ENCODE data around the gene KCNK15.

The KCNK15 gene

GRCh38 chr20:44787299-44787698 lies 41.6 kb downstream of the KCNK15 start:
- no peaks in the 10 kb centered on the region for H3K9me3 ChIP-seq (ENCODE audit: control insufficient read depth, insufficient read depth, low read length)
- WGBS (ENCODE audit: insufficient coverage, insufficient read length) = no CpG with 5 or more reads among the region's 7 CpGs
- no peak overlapping the region for H3K4me3 ChIP-seq (ENCODE audit: low read length)
- H3K36me3 ChIP-seq (ENCODE audit: control insufficient read depth, insufficient read depth, low read length) = no peaks in the 10 kb centered on the region
- DNase-seq (ENCODE audit: low read depth, low spot score) = no peak
- H3K27me3 ChIP-seq (ENCODE audit: control insufficient read depth, insufficient read depth, low read length) = no peaks in the 10 kb centered on the region
- peaks cover 16% of the 10 kb centered on the region for H3K4me1 ChIP-seq (ENCODE audit: control insufficient read depth, insufficient read depth, low read length)
- H3K27ac ChIP-seq (ENCODE audit: low read length) = no peak overlapping the region

GRCh38 chr20:44788706-44789456 lies 43.2 kb downstream of the KCNK15 start:
- DNase-seq (ENCODE audit: low read depth, low spot score) = no peak
- H3K36me3 ChIP-seq (ENCODE audit: control insufficient read depth, insufficient read depth, low read length) = no peaks in the 10 kb centered on the region
- no peak overlapping the region for H3K27ac ChIP-seq (ENCODE audit: low read length)
- no peaks in the 10 kb centered on the region for H3K27me3 ChIP-seq (ENCODE audit: control insufficient read depth, insufficient read depth, low read length)
- whole genome bisulfite sequencing (ENCODE audit: insufficient coverage, insufficient read length) = no CpG with 5 or more reads among the region's 10 CpGs
- no peaks in the 10 kb centered on the region for H3K9me3 ChIP-seq (ENCODE audit: control insufficient read depth, insufficient read depth, low read length)
- peaks cover 16% of the 10 kb centered on the region for H3K4me1 ChIP-seq (ENCODE audit: control insufficient read depth, insufficient read depth, low read length)
- H3K4me3 ChIP-seq (ENCODE audit: low read length) = no peak overlapping the region

- WGBS (ENCODE audit: insufficient coverage, insufficient read length) = no CpG with 5 or more reads among the region's 11 CpGs
- H3K27ac ChIP-seq (ENCODE audit: low read length) = no peak overlapping the region
Measured at GRCh38 chr20:44790638-44791393, 45.2 kb downstream of the KCNK15 start.

DNA sequence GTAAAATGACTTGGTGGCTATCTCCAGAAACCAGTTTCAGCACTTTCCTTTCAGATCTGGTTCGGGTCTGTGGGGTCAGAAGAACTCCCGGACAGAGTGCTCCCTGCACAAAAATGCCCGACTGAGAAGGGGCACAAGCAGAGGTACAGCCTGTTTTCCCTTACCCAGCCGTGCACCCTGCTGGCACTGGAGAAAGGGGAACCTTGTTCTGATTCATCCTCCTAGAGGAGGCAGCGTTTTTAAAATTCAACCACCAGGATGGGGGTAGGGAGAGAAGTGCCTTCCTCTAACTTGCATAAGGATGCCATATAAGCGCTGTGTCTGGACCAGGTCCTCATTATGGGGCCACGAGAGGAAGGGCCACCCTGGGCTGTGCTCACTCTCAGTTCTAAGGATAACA lies 47.1 kb downstream of the KCNK15 start:
- WGBS (ENCODE audit: insufficient coverage, insufficient read length) = no CpG with 5 or more reads among the region's 7 CpGs
- DNase-seq (ENCODE audit: low read depth, low spot score) = no peak
- no peaks in the 10 kb centered on the region for H3K36me3 ChIP-seq (ENCODE audit: control insufficient read depth, insufficient read depth, low read length)
- no peak overlapping the region for H3K27ac ChIP-seq (ENCODE audit: low read length)
- H3K4me3 ChIP-seq (ENCODE audit: low read length) = no peak overlapping the region
- no peaks in the 10 kb centered on the region for H3K27me3 ChIP-seq (ENCODE audit: control insufficient read depth, insufficient read depth, low read length)
- H3K4me1 ChIP-seq (ENCODE audit: control insufficient read depth, insufficient read depth, low read length) = peaks cover 9% of the 10 kb centered on the region
- no peaks in the 10 kb centered on the region for H3K9me3 ChIP-seq (ENCODE audit: control insufficient read depth, insufficient read depth, low read length)

More at GRCh38 chr20:44790638-44791393, 45.2 kb downstream of the KCNK15 start:
- H3K4me3 ChIP-seq (ENCODE audit: low read length) = no peak overlapping the region; the same call in 1 of the 2 replicates
- no peaks in the 10 kb centered on the region for H3K36me3 ChIP-seq (ENCODE audit: control insufficient read depth, insufficient read depth, low read length)
- no peaks in the 10 kb centered on the region for H3K9me3 ChIP-seq (ENCODE audit: control insufficient read depth, insufficient read depth, low read length)
- peaks cover 6% of the 10 kb centered on the region for H3K4me1 ChIP-seq (ENCODE audit: control insufficient read depth, insufficient read depth, low read length)
- no peak for DNase-seq (ENCODE audit: low read depth, low spot score)
- no peaks in the 10 kb centered on the region for H3K27me3 ChIP-seq (ENCODE audit: control insufficient read depth, insufficient read depth, low read length)

DNA sequence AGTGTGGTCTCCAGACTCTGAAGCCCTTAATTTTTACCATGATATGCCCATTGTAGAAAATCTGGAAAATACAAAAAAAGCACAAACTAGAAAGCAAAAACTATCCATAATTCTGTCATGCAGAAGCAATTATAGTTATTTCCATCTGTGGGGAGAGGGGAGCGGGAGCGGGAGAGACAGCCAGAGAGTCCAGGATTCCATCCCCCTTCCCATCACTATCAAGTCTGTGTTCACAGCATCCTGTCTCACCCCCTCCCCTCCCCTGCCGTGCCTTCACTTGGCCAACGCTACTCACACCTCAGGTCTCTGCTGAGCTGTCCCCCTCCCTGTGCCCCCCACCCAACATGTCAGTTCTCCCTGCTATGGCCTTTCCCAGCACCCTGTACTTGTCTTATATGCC lies 50.2 kb downstream of the KCNK15 start:
- no peak for DNase-seq (ENCODE audit: low read depth, low spot score)
- H3K4me3 ChIP-seq (ENCODE audit: low read length) = no peak overlapping the region
- no peaks in the 10 kb centered on the region for H3K9me3 ChIP-seq (ENCODE audit: control insufficient read depth, insufficient read depth, low read length)
- no peaks in the 10 kb centered on the region for H3K27me3 ChIP-seq (ENCODE audit: control insufficient read depth, insufficient read depth, low read length)
- H3K4me1 ChIP-seq (ENCODE audit: control insufficient read depth, insufficient read depth, low read length) = peaks cover 8% of the 10 kb centered on the region
- WGBS (ENCODE audit: insufficient coverage, insufficient read length) = no CpG with 5 or more reads among the region's 4 CpGs
- H3K36me3 ChIP-seq (ENCODE audit: control insufficient read depth, insufficient read depth, low read length) = no peaks in the 10 kb centered on the region
- H3K27ac ChIP-seq (ENCODE audit: low read length) = no peak overlapping the region

DNA sequence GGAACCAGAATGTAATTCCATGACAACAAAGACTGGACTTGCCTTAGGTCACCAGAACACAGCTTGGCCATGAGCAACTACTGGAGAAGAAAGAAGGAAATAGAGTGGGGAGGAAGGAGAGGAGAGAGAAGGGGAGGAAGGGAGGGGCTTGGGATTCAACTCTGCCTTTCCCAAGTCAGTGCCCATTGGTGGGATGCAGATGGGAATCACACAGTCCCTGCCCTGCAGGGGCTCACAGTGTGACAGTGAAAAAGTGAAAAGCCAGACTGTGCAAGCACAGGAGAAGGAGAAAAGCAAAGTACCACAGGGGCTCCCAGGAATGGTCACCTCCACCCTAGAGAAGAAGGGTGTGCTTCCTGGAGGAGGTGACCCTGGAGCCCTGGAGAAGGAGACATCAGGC lies 50.6 kb downstream of the KCNK15 start:
- Histone ChIP-seq H3K36me3 (ENCODE audit: control insufficient read depth, insufficient read depth, low read length) (no peaks in the 10 kb centered on the region), H3K4me3 (ENCODE audit: low read length) (no peak overlapping the region), H3K27me3 (ENCODE audit: control insufficient read depth, insufficient read depth, low read length) (no peaks in the 10 kb centered on the region), H3K9me3 (ENCODE audit: control insufficient read depth, insufficient read depth, low read length) (no peaks in the 10 kb centered on the region), H3K27ac (ENCODE audit: low read length) (no peak overlapping the region), H3K4me1 (ENCODE audit: control insufficient read depth, insufficient read depth, low read length) (peaks cover 8% of the 10 kb centered on the region)
- no peak for DNase-seq (ENCODE audit: low read depth, low spot score)

GRCh38 chr20:44796758-44797457 lies 51.2 kb downstream of the KCNK15 start:
- Histone ChIP-seq H3K9me3 (ENCODE audit: control insufficient read depth, insufficient read depth, low read length) (no peaks in the 10 kb centered on the region), H3K27ac (ENCODE audit: low read length) (no peak overlapping the region), H3K36me3 (ENCODE audit: control insufficient read depth, insufficient read depth, low read length) (no peaks in the 10 kb centered on the region), H3K4me1 (ENCODE audit: control insufficient read depth, insufficient read depth, low read length) (peaks cover 8% of the 10 kb centered on the region), H3K27me3 (ENCODE audit: control insufficient read depth, insufficient read depth, low read length) (no peaks in the 10 kb centered on the region), H3K4me3 (ENCODE audit: low read length) (no peak overlapping the region)
- no peak for DNase-seq (ENCODE audit: low read depth, low spot score)
- no CpG with 5 or more reads among the region's 3 CpGs for WGBS (ENCODE audit: insufficient coverage, insufficient read length)

DNA sequence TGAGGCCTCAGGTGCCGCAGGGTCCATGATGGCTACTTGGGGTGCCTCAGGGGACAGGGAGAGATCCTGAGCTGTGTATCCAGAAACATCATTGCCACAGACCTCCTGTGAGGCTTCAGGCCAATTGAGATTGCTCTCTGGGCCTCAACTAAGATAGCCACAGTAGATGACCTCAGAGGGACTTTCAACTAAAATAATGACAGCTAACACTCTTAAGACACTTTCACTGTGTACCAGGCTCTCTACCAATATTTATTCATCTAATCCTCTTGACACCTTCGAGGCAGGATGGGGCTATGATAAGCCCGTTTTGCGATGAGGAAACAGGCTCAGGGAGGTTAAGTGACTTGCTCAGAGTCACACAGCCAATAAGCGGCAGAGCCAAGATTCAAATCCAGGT lies 54.0 kb downstream of the KCNK15 start:
- no CpG with 5 or more reads among the region's 5 CpGs for WGBS (ENCODE audit: insufficient coverage, insufficient read length)
- Histone ChIP-seq H3K27me3 (ENCODE audit: control insufficient read depth, insufficient read depth, low read length) (no peaks in the 10 kb centered on the region), H3K36me3 (ENCODE audit: control insufficient read depth, insufficient read depth, low read length) (no peaks in the 10 kb centered on the region), H3K27ac (ENCODE audit: low read length) (no peak overlapping the region), H3K4me3 (ENCODE audit: low read length) (no peak overlapping the region), H3K9me3 (ENCODE audit: control insufficient read depth, insufficient read depth, low read length) (no peaks in the 10 kb centered on the region), H3K4me1 (ENCODE audit: control insufficient read depth, insufficient read depth, low read length) (peaks cover 8% of the 10 kb centered on the region)
- no peak for DNase-seq (ENCODE audit: low read depth, low spot score)

- no peak overlapping the region for H3K27ac ChIP-seq (ENCODE audit: low read length)
- no CpG with 5 or more reads among the region's 8 CpGs for WGBS (ENCODE audit: insufficient coverage, insufficient read length)
- H3K36me3 ChIP-seq (ENCODE audit: control insufficient read depth, insufficient read depth, low read length) = no peaks in the 10 kb centered on the region
- H3K4me3 ChIP-seq (ENCODE audit: low read length) = no peak overlapping the region
- H3K4me1 ChIP-seq (ENCODE audit: control insufficient read depth, insufficient read depth, low read length) = peaks cover 8% of the 10 kb centered on the region
- H3K27me3 ChIP-seq (ENCODE audit: control insufficient read depth, insufficient read depth, low read length) = no peaks in the 10 kb centered on the region
- no peaks in the 10 kb centered on the region for H3K9me3 ChIP-seq (ENCODE audit: control insufficient read depth, insufficient read depth, low read length)
- no peak for DNase-seq (ENCODE audit: low read depth, low spot score)
Measured at GRCh38 chr20:44800391-44801046, 54.9 kb downstream of the KCNK15 start.

Data from iPS DF 6.9 (cell line).